Mucosa of descending colon (tissue), 3 donors: Measurements from ENCODE around the gene PLIN4. TPM values are rescaled to one million over a fixed set of nuclear protein-coding genes. Genes with fewer than 3 reads are reported as not detected.
A peak's percentile ranks its signal among the peaks of the same experiment; 100 is the strongest.

Experiments used
- ATAC-seq: fragments of 200-7000 bp; cut with Tn5 transposase; one replicate; pipeline ENCODE4 v1.9.1; 2020; ENCODE audit warnings: mild to moderate bottlenecking, moderate library complexity
- DNase-seq, 3 donors: peaks; one replicate each; pipeline ENCODE4 v3.0.0-alpha.2; 2020
- H3K36me3 ChIP-seq: fragments of 200-600 bp; one replicate; pipeline ENCODE4 v1.8.0; 2021; ENCODE audit warnings: low read depth, mild to moderate bottlenecking
- H3K4me1 ChIP-seq: fragments of 200-600 bp; one replicate; pipeline ENCODE4 v1.8.0; 2021; ENCODE audit warnings: low read depth, mild to moderate bottlenecking
- H3K4me3 ChIP-seq: fragments of 200-600 bp; one replicate; pipeline ENCODE4 v1.8.0; 2021; ENCODE audit warnings: mild to moderate bottlenecking
- H3K9me3 ChIP-seq: fragments of 200-600 bp; one replicate; pipeline ENCODE4 v1.8.0; 2021; ENCODE audit warnings: mild to moderate bottlenecking
- intact Hi-C, 2 donors: fragments of 100-400 bp; cut with DNase I in 1 of 2; cut with micrococcal nuclease in 1 of 2; formaldehyde crosslinking; loops; one replicate each; pipeline versions ENCODE4 v1.11.0 to v1.11.1; 2022; cut with DNase I, micrococcal nuclease
- total RNA-seq, 3 donors: library from RNA; stranded (reverse); fragmentation: NEBNext Ultra II Directional in 2 of 3; extraction: Animal tissue kit (Norgen Biotek cat#: 25700) in 2 of 3; gene quantifications; one replicate each; pipeline versions ENCODE4 v1.2.1 to v1.2.4, GENCODE V29; 2021 to 2023
- TF ChIP-seq, protein P1 (sequence below): fragments of 200-600 bp; IDR thresholded peaks from one replicate; pipeline ENCODE4 v1.8.0; 2022; ENCODE audit warnings: antibody characterized with exemption, mild to moderate bottlenecking
- donor health status: DM: no; HTN: no; CAD: no; lungs with moderate emphysema.
- donor health status: DM: no; HTN: no; CAD: no.
- donor health status: DM: no; HTN: yes; CAD: no.

PLIN4 gene
- total RNA-seq, 3 donors from 2014 or later = 2.8 to 90.0 (median 3.4) TPM

- H3K9me3 ChIP-seq = no peaks in the 10 kb centered on the region
- intact Hi-C loops = no loop called here
- DNase-seq (no peak), ATAC-seq (peak; percentile 23)
- TF ChIP-seq, protein P1, sequence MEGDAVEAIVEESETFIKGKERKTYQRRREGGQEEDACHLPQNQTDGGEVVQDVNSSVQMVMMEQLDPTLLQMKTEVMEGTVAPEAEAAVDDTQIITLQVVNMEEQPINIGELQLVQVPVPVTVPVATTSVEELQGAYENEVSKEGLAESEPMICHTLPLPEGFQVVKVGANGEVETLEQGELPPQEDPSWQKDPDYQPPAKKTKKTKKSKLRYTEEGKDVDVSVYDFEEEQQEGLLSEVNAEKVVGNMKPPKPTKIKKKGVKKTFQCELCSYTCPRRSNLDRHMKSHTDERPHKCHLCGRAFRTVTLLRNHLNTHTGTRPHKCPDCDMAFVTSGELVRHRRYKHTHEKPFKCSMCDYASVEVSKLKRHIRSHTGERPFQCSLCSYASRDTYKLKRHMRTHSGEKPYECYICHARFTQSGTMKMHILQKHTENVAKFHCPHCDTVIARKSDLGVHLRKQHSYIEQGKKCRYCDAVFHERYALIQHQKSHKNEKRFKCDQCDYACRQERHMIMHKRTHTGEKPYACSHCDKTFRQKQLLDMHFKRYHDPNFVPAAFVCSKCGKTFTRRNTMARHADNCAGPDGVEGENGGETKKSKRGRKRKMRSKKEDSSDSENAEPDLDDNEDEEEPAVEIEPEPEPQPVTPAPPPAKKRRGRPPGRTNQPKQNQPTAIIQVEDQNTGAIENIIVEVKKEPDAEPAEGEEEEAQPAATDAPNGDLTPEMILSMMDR = no peak
- no peak overlapping the region for H3K4me3 ChIP-seq
- H3K36me3 ChIP-seq = no peaks in the 10 kb centered on the region
- no peaks in the 10 kb centered on the region for H3K4me1 ChIP-seq
Measured at GRCh38 chr19:4519521-4520277, 1.4 kb upstream of the PLIN4 start.

DNA sequence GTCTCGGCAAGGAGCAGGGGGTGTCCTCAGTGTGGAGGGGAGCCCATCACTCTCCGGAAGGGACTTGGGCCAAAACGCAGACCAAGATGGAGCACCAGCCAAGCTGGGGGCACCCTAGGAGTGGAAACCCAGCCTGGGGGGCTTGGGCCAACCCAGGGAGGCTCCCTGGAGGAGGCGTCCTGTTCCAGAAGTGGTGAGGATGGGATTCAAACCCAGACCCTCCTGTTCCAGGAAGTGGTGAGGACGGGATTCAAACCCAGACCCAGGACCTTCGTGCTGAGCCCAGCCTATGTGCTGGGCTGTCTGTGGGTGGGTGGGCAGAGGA lies 848 bp upstream of the PLIN4 start:
- Histone ChIP-seq H3K9me3 (no peaks in the 10 kb centered on the region), H3K4me1 (no peaks in the 10 kb centered on the region), H3K4me3 (no peak overlapping the region), H3K36me3 (no peaks in the 10 kb centered on the region)
- intact Hi-C loops = no loop called here
- TF ChIP-seq, protein P1 = no peak
- ATAC-seq (no peak), DNase-seq (no peak)

- TF ChIP-seq, protein P1 = no peak
- Histone ChIP-seq H3K9me3 (no peaks in the 10 kb centered on the region), H3K4me1 (no peaks in the 10 kb centered on the region), H3K4me3 (no peak overlapping the region), H3K36me3 (no peaks in the 10 kb centered on the region)
- ATAC-seq (no peak), DNase-seq (no peak)
- intact Hi-C loops = no loop called here
Measured at GRCh38 chr19:4517451-4518057, 732 bp downstream of the PLIN4 start.

- Histone ChIP-seq H3K36me3 (no peaks in the 10 kb centered on the region), H3K9me3 (no peaks in the 10 kb centered on the region), H3K4me1 (no peaks in the 10 kb centered on the region), H3K4me3 (no peak overlapping the region)
- no peak for DNase-seq
- TF ChIP-seq, protein P1 = no peak
- ATAC-seq = no peak
- intact Hi-C loops = no loop called here
Measured at GRCh38 chr19:4516939-4517300, 1.4 kb downstream of the PLIN4 start.

DNA sequence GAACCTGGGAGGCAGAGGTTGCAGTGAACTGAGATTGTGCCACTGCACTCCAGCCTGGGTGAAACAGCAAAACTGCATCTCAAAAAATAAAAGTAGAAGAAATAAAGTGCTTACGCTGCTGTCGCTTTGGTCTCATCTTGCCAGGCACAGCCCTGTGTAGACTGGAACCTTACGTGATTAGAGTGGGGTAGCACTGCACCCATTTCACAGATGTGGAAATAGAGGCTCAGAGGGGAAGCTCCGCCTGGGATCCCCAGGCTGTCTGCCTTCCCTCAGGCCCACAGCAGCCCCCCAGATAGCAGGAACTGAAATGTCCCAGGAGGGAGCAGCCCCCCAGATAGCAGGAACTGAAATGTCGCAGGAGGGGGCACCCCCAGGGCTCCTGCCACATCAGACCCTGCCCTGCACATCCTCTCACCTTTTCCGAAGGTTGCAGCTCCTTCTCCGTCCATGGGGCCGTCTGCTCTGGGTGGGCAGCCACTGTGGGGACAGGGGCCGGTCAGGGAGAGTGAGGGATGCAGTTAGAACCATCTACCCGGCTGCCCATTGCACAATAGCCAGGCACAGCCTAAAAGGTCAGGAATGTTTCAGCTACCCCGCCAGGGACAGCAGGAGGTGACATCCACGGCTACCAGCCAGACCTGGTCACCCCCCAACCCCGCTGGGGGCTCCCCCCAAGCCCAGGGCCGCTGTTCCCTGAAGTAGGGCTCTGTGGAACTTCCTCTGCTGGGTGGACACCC lies 1.9 kb downstream of the PLIN4 start:
- Histone ChIP-seq H3K36me3 (no peaks in the 10 kb centered on the region), H3K9me3 (no peaks in the 10 kb centered on the region), H3K4me3 (no peak overlapping the region), H3K4me1 (no peaks in the 10 kb centered on the region)
- no peak for DNase-seq
- TF ChIP-seq, protein P1 = no peak
- intact Hi-C loops = no loop called here
- ATAC-seq = no peak
